HG03060 (cell line): Measurements from ENCODE around the gene MACF1.

ENCODE experiments used
- ATAC-seq: cut with Tn5 transposase; IDR thresholded peaks from one replicate; pipeline ENCODE4 v1.9.1; 2021; ENCODE audit warnings: low read depth, moderate number of reproducible peaks; ENCODE audit not compliant: unreplicated experiment

MACF1 gene

DNA sequence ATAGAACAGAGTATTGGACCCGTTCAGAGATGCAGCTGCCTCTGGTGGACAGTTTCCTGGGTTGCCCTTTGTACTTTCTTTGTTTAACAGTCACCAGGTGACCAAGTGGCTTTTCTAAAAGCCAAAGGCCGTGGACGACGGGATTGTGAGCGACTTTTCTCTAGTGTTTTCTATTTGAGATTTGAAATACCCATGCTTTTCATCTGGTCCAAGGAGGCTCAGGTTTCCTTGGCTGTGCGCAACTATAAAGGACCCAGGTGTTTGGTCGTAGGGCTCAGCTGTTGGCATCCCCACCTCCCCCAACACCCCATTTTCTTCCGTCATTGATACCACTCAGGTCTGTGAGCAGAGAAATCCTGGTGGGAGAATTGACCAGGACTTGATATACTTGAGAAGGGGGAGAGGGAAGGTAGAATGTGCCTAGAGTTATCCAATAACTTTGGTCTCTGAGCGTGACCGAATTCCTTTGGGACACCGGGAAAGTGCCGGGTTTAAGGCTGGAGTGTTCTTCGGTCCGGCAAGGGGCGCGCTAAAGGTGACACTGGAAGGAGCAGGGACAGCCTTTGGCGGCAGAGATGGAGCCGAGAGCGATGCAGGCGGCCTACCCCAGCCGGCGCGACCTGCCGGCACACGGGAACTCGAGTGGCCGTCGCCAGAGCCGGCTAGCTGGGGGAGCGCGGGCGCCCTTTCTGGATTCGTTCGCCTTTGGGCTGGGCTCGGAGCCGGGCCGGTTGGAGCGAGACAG, 203.6 kb downstream of the MACF1 start:
- ATAC-seq, result no peak

GRCh38 chr1:39408641-39409054, 204.2 kb downstream of the MACF1 start:
- no peak for ATAC-seq

GRCh38 chr1:39409055-39409816, 204.7 kb downstream of the MACF1 start:
- ATAC-seq, result no peak

DNA sequence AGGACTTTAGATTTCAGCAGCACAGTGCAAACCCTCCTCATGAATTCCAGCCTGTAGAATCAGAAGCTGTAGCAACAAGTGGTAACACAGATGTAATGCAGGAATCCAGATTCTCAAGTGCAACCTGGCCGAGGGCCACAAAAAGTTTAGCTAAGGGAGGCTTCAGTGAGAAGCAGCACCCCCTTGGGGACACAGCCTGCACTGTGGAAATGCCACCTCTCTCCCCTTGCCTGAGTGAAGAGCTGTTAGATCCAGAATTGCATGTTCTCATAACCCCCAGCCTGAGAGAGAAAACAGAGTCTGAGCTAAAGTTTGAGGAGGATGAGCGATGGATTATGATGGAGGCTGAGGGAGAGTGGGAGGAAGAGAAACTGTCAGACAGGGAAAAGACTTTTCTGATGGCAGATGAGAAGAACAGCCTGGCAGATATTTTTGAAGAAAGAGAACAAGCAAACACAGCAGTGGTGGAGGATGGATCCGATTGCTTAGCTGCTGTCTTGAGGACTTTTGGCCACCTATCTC, 206.5 kb downstream of the MACF1 start:
- no peak for ATAC-seq

DNA sequence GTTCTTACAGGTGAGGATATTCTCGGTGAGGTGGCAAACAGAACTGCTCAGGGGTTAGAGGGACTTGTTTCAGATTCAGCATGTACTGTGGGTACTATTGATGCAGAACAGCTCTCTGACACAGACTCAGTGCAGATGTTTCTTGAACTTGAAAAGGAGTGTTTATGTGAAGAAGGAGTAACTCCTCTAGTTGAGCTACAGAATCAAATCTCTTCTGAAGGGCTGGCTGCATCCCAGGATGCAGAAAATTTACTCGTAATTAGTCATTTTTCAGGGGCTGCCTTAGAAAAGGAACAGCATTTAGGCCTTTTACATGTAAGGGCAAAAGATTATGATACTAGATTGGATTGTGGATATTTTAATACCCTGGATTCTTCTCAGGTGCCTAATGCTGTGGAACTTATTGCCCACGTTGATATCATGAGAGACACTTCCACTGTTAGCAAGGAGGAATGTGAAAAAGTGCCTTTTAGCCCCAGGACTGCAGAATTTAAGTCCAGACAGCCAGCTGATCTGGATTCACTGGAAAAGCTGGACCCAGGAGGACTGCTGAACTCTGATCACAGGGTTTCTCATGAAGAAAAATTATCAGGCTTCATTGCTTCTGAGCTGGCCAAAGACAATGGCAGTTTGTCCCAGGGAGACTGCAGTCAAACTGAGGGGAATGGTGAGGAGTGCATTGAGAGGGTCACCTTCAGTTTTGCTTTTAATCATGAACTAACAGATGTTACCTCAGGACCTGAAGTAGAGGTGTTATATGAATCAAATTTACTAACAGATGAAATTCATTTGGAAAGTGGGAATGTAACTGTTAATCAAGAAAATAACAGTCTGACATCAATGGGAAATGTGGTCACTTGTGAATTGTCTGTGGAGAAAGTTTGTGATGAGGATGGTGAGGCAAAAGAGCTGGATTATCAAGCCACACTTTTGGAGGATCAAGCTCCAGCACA, 207.3 kb downstream of the MACF1 start:
- ATAC-seq, result no peak

DNA sequence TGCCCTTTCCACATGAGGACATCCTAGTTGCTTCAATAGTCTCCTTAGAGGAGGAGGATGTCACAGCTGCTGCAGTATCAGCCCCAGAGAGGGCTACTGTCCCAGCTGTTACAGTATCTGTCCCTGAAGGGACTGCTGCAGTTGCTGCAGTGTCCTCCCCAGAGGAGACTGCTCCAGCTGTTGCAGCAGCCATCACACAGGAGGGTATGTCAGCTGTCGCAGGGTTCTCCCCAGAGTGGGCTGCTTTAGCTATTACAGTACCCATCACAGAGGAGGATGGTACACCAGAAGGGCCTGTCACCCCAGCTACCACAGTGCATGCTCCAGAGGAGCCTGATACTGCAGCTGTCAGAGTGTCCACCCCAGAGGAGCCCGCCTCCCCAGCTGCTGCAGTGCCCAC, 208.4 kb downstream of the MACF1 start:
- no peak for ATAC-seq

GRCh38 chr1:39413902-39414528, 209.5 kb downstream of the MACF1 start:
- no peak for ATAC-seq

DNA sequence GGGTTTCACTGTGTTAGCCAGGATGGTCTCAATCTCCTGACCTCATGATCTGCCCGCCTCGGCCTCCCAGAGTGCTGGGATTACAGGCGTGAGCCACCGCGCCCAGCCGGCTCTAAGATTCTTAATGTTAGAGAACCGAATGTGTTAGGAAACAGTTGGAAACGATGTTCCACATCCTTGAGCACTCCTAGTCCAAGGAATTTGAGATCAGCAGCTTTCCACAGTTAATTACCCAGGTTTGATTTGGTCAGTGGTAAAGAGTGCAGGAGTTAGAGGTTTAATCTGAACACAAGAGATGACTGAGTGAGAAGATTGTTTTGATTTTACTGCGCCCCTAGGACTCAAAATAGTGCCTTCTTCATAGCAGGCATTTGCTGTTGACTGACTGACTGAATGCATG, 211.1 kb downstream of the MACF1 start:
- no peak for ATAC-seq

DNA sequence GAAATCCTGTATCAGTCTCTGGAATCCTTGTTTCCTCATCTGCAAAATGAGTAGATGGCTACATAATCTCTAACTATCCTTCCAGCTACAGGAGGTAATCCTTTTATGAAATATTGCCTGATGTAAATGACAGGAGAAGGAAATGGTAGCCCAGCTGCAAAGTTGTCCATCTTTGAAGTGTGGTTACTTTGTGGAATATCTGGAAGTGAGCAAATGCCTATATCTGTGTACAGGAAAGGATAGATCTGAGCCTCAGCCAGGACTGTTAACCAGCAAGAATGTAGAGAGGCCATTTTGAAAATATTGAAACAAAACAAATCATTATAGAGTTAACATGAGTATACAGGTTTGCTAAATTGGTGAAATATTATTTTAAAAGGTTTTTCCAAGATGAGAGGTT, 212.1 kb downstream of the MACF1 start:
- no peak for ATAC-seq

DNA sequence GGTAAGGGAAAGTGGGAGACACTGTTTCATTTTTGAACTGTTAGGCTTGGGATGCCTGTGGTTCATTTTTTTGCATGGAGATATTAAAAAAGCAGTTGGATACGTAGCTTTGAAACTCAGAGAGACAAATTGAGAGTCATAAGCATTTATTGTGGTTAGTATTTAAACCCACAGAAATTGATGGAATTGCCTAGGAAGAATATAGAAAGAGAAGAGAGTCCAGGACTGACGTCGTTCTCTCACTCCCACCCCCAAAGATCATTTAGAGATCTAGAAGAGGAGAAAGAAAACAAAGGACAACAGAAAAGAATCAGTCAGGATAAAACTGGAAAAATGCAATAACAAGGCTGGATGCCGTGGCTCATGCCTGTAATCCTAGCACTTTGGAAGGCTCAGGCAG, 213.7 kb downstream of the MACF1 start:
- no peak for ATAC-seq

DNA sequence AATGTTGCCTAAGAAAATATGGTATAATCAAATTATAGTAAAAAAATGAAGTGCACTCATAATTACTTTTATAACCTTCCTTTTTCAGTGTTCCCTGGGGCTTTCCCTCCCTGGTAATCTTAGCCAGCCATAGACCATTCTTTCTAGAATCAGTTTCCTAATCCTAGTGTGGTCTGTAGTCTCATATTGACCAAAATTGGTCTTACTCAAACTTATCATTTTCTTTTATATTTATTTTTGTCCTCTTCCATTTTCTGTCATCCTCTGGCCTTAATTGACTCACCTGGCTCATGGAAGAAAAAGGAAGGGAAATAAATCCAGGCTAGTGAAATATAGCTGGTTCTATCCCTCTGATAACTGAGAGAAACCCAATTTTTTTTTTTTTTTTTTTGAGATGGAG, 216.0 kb downstream of the MACF1 start:
- no peak for ATAC-seq

DNA sequence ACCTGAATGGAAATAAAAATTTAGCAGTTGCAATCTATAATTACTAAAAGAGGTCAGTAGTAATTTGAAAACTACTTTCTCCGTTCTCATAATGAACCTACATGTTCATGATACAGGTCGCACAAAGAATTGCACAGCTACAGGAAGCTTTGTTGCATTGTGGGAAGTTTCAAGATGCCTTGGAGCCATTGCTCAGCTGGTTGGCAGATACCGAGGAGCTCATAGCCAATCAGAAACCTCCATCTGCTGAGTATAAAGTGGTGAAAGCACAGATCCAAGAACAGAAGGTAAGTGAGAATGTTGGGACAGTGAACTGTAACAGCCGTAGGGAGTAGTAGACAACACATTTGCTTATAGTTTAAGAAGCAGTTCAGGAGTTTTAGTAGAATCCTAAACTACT, 218.1 kb downstream of the MACF1 start:
- ATAC-seq, result no peak

GRCh38 chr1:39425151-39425550, 220.7 kb downstream of the MACF1 start:
- no peak for ATAC-seq

- no peak for ATAC-seq
Observed at GRCh38 chr1:39425634-39426033, 221.1 kb downstream of the MACF1 start.

- no peak for ATAC-seq
Observed at GRCh38 chr1:39426346-39426745, 221.9 kb downstream of the MACF1 start.

DNA sequence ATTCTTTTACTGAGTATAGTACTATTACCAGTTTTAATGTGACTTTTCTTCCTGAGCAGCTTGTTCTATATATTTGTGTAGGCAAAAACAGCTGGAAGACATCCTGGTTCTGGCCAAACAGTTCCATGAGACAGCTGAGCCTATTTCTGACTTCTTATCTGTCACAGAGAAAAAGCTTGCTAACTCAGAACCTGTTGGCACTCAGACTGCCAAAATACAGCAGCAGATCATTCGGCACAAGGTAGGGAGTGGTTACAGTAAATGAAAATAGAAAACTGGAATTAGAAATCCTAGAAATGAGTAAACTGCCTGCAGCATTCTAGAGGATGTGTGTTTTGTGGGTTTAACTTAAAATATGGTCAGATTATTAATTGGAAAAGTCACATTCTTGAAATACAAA, 222.9 kb downstream of the MACF1 start:
- ATAC-seq, result no peak

DNA sequence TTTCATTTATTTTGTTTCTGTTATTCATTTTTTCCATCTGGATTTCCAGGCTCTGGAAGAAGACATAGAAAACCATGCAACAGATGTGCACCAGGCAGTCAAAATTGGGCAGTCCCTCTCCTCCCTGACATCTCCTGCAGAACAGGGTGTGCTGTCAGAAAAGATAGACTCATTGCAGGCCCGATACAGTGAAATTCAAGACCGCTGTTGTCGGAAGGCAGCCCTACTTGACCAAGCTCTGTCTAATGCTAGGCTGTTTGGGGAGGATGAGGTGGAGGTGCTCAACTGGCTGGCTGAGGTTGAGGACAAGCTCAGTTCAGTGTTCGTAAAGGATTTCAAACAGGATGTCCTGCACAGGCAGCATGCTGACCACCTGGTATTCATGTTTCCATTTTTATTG, 223.4 kb downstream of the MACF1 start:
- no peak for ATAC-seq

GRCh38 chr1:39431927-39432326, 227.4 kb downstream of the MACF1 start:
- no peak for ATAC-seq

- no peak for ATAC-seq
Observed at GRCh38 chr1:39434797-39435395, 230.4 kb downstream of the MACF1 start.

GRCh38 chr1:39435597-39435996, 231.1 kb downstream of the MACF1 start:
- ATAC-seq, result no peak
